Measurements from ENCODE around the gene GDNF.

Gene GDNF

GRCh38 chr5:37823433-37824152 lies 16.2 kb downstream of the GDNF start:
- TF ChIP-seq CTCF (conservative IDR thresholded peaks at IDR 0.05; ENCODE audit: control insufficient read depth, insufficient read depth, low read depth, low read length): no peak

GRCh38 chr5:37816883-37817282 lies 23.0 kb downstream of the GDNF start:
- TF ChIP-seq CTCF (conservative IDR thresholded peaks at IDR 0.05; ENCODE audit: control insufficient read depth, insufficient read depth, low read depth, low read length): no peak
- no peak for DNase-seq (ENCODE audit: low read depth)
- H3K4me3 ChIP-seq (ENCODE audit: control insufficient read depth, low read depth, low read length): no peak overlapping the region

More at GRCh38 chr5:37823433-37824152, 16.2 kb downstream of the GDNF start:
- DNase-seq (ENCODE audit: low read depth): no peak
- H3K4me3 ChIP-seq (ENCODE audit: control insufficient read depth, low read depth, low read length): no peak overlapping the region

- TF ChIP-seq CTCF (conservative IDR thresholded peaks at IDR 0.05; ENCODE audit: control insufficient read depth, insufficient read depth, low read depth, low read length): no peak
- no peak overlapping the region for H3K4me3 ChIP-seq (ENCODE audit: control insufficient read depth, low read depth, low read length)
- DNase-seq (ENCODE audit: low read depth): no peak
These were observed 23.5 kb downstream of the GDNF start for GRCh38 chr5:37816331-37816730.

- TF ChIP-seq CTCF (conservative IDR thresholded peaks at IDR 0.05; ENCODE audit: control insufficient read depth, insufficient read depth, low read depth, low read length): no peak
- no peak for DNase-seq (ENCODE audit: low read depth)
These were observed 23.9 kb downstream of the GDNF start for GRCh38 chr5:37815913-37816312.

DNA sequence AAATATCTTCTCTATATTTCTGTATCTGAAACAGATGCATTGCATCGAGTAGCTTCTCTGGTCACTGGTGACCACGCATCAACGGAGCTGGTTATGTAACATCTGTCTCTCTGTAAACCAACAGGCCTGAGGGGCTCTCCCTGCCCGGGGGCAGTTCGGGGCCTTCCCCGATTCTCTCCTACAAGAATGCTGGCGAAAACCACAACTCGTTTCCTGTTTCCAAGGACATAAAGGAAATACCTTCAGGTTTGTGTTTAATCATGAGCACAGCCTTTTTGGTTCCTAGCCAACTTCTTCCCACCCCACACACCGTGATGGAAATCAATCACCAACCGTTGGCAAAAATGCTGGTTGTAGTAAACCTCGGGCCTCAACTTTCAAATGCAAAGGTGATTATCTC lies 25.1 kb downstream of the GDNF start:
- H3K4me3 ChIP-seq (ENCODE audit: control insufficient read depth, low read depth, low read length): no peak overlapping the region
- no peak for DNase-seq (ENCODE audit: low read depth)
- TF ChIP-seq CTCF (conservative IDR thresholded peaks at IDR 0.05; ENCODE audit: control insufficient read depth, insufficient read depth, low read depth, low read length): no peak

More at GRCh38 chr5:37815913-37816312, 23.9 kb downstream of the GDNF start:
- H3K4me3 ChIP-seq (ENCODE audit: control insufficient read depth, low read depth, low read length): no peak overlapping the region

- TF ChIP-seq CTCF (conservative IDR thresholded peaks at IDR 0.05; ENCODE audit: control insufficient read depth, insufficient read depth, low read depth, low read length): no peak
- peak; percentile 41 for DNase-seq (ENCODE audit: low read depth)
- H3K4me3 ChIP-seq (ENCODE audit: control insufficient read depth, low read depth, low read length): no peak overlapping the region
These were observed 27.5 kb downstream of the GDNF start for GRCh38 chr5:37812365-37812764.

All from fibroblast of mammary gland (primary cell).